AG20443 (cell line): ENCODE measurements around the gene SRGAP3.

Experiments used
- DNase-seq: peaks from one replicate; pipeline ENCODE4 v3.0.0; 2012; ENCODE audit warnings: low spot score, mixed read lengths

SRGAP3 gene

GRCh38 chr3:9047452-9048346 is 201.7 kb downstream of the SRGAP3 start:
- no peak for DNase-seq

DNA sequence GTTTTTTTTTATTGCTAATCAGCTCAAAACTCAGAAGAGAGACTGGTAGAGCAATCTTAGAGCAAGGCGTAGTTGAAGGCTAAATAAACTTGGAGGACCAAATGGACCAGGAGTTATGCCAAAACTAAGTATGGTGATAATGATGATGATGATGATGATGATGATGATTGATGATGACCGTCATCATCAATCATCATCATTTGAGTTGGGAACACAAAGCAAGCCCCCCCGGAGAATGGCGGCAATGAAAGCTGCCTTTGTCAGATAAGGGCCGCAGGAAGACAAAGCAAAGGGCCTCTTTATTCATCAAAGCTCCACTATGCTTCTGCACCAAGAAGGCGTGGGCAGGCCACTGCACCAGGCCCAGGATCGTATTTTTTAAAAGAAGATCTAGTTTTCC is 204.1 kb downstream of the SRGAP3 start:
- DNase-seq = no peak

DNA sequence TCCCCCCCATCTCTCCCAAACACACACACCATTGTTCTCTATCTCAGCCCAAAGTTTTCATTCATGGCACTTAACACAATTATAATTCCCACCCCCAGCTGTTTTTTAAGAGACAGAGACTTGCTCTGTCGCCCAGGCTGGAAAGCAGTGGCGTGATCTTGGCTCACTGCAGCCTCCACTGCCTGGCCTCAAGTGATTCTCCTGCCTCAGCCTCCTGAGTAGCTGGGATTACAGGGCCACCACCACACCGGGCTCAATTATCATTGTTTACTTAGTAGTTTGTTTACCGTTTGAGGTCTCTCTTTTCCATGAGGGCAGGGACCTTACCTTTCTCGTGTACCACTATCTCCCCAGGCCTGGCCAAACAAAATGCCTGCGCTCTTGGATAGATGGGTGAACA is 206.4 kb downstream of the SRGAP3 start:
- DNase-seq = no peak

DNA sequence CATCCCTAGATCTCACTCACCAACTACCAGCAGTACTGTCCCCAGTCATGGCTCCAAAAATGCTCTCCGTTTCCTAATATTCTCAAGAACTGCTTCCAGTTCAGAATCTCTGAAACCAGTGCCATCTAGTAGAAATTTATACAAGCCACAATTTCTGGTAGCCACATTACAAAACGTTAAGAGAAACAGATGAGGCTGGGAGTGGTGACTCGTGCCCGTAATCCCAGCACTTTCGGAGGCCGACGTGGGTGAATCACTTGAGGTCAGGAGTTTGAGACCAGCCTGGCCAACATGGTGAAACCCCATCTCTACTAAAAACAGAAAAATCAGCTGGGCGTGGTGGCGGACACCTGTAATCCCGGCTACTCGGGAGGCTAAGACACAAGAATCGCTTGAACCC is 207.8 kb downstream of the SRGAP3 start:
- DNase-seq = no peak

- DNase-seq = no peak
Observed at GRCh38 chr3:9040996-9041395, 208.4 kb downstream of the SRGAP3 start.

DNA sequence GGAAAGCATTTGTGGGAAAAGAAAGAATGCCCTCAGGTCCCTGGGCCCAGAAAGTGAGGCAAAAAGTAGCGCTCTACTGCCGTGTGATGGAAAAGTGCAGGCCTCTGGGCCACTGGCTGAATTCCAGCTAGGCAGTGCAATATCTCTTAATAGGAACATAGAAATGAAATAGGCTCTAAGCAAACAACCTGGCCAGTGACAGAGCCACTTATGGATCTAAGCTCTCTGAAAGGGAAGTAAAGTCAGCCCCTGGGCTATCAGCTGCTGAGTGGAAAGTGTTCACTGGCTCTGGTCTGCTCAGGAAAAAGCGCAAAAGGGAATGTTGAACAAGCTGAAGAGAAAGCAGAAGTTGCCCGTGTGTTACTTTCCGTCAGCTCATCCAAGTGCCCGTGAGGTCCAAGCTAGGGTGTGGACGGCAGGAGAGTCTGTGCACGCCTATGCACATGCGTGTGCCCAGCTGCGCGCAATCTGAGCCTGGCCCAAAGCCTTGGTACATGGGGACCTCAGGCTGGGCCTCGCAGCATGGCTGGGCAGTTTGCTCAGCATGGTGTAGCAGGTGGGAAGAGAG is 212.2 kb downstream of the SRGAP3 start:
- DNase-seq = peak; percentile 62

DNA sequence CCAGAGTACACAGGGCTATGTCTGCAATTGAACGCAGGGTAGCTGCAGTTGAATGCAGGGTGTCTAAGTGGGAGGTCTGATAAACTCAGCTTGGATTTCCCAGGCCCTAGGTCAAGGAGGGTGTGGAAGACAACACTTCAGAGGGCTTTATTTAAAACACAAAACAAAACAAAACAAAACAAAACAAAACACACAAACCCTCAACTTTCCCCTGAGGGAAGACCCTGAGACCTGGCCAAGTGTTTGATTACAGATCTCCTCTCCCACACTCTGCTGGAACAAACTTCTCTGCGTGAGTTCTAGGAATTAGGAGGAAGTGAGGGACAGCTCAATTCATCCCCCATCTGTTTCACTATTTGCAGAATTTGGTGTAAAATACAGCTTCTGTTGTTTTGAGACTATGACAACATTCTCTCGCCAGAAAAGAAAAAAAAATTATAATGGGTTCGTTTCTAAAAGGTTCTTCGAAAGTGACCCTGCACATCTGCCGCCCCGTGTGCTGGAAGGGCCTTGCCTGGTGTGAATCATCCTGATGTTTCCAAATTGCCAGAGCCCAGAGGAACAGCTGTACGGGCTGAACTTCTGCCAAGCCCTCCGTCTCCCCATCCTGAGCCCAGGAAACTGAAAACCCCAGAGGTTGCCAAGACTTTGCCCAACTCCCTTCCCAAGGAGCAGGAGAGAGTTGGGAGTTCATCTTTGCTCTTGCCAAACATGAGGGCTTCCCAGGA is 212.9 kb downstream of the SRGAP3 start:
- peak; percentile 82 for DNase-seq

DNA sequence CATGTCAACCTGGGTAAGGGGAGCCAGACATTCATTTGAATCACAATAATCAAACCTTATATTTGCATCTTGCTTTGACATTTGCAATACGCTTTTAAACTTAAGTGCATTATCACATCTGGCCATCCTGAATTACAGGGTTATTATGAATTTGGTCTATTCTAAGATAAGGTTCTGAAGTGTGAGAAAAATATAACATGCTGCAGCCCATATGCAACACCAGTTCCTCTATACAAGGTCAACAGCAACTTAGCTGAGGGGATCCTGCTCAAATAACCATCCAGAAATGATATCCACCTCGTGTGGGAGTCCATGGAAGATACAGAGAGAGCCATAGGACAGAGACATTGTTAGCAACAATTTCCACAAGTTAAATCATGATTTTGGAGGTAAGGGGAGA is 213.5 kb downstream of the SRGAP3 start:
- DNase-seq = no peak

DNA sequence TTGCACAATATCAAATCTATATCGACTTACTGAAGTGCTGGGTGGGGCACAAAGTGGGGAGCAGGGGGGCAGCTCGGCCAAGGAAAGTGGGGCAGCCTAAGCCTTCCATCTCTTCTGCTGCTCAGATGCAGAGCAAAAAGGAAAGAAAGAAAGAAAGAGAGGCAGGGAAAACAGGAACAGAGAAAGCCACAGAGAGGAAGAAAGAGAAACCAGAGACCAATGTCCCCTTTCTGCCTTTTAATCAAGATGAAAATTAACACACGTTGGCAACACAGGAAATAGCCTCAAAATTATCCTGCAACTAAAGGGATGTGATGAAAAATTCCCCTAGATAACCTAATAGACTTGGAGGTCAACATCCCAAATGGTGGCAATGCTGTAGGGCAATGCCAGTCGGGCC is 214.0 kb downstream of the SRGAP3 start:
- DNase-seq = no peak

DNA sequence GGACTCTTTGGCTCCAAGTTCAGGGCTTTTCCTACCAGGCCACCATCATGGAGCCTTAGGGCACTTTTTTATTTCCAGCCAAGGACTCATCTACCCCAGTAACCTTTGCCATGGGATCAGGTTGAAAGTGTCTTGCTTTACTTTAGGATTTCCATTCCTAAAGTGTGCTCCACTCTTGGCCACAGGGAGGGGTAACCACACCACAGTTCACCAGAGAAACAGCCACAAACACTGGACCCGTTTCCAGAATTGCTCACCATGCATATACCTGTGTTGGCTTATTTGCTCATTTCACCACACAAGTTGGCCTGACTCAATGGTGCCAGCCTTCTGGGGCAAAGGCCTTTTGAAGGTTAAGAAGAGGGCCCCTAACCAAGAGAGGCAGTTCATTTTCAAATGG is 215.6 kb downstream of the SRGAP3 start:
- no peak for DNase-seq

- DNase-seq = no peak
Observed at GRCh38 chr3:9032231-9032777, 217.1 kb downstream of the SRGAP3 start.

- DNase-seq = no peak
Observed at GRCh38 chr3:9030034-9030433, 219.4 kb downstream of the SRGAP3 start.

GRCh38 chr3:9028134-9028533 is 221.3 kb downstream of the SRGAP3 start:
- DNase-seq = peak; percentile 41

- no peak for DNase-seq
Observed at GRCh38 chr3:9026320-9027045, 223.0 kb downstream of the SRGAP3 start.

DNA sequence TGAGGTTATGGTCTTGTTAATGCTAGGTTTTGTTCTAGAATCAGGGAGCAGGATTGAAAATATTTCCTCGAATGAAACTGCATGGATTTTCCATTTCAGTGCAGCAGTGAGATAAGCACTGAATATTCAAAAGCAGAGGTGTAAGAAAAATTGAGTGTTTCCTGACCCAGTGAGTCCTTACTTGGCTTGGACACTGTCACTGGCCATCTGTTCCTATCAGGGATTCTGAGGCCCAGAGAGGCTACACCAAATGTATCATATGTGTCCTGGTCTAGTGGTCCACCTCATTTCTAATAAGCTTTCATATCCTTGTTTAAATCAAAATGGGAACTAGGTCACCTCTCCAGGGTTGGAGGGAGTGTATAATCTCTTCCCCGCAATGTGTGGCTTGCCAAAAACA is 225.1 kb downstream of the SRGAP3 start:
- DNase-seq = no peak

DNA sequence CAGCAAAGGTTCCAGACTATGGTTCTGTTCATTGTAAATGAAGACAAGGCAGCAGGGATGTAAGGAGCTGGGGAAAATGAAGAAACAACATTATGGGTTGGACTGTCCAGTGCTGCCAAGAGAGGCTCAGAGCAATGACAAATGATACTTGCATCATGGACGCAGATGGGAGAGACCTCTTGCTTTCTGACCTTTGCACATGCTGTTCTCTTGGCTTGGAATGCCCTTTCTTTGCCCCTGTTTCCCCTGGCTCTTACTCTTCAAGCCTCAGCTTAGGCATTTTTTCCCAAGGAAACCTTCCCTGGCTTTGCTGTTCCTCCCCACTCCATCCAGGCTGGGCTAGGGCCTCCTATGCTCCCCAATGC is 226.2 kb downstream of the SRGAP3 start:
- no peak for DNase-seq

DNA sequence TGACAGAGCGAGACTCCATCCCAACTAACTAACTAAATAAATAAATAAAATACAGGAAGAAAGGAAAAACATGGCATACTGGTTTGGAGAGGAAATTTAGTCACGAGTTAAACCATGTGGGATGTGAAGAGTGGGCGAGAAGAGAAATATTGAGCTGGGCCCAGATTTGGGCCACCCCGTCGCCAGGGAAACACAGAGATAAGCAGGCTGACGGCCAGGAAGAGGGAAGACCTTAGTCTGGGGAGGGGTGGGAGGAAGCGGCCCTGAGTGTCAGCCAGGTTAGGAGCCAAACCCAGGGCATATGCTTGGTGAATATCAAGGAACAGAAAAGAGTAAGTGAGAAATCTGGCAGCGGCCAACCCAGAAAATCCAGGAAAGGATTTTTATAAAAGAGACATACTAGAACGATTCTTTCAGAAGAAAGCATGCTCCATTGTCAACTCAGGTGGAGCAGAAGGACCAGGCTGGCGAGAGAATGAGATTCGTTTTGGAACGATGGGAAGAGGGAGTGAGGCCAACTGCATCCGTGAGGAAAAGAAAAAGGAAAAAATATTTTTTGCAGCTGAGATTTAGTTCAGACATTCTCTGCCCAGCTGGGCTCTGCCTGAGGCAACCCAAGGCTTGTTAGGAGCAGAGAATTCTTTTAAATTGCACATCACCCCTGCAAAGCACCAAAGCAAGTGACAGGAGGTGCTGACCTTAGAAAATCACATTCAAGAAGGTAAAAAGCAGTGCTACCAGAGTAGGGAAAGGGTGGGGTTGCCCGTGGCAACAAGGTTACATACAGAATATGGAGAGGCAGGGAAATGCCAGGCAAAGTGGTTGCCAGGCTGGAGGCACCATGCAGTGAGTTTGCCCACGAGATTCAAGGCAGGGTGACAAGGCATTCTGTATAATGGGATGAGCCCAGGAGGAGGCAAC is 226.9 kb downstream of the SRGAP3 start:
- no peak for DNase-seq

- no peak for DNase-seq
Observed at GRCh38 chr3:9021271-9022009, 228.0 kb downstream of the SRGAP3 start.

- peak; percentile 30 for DNase-seq
Observed at GRCh38 chr3:9020426-9020825, 229.0 kb downstream of the SRGAP3 start.

DNA sequence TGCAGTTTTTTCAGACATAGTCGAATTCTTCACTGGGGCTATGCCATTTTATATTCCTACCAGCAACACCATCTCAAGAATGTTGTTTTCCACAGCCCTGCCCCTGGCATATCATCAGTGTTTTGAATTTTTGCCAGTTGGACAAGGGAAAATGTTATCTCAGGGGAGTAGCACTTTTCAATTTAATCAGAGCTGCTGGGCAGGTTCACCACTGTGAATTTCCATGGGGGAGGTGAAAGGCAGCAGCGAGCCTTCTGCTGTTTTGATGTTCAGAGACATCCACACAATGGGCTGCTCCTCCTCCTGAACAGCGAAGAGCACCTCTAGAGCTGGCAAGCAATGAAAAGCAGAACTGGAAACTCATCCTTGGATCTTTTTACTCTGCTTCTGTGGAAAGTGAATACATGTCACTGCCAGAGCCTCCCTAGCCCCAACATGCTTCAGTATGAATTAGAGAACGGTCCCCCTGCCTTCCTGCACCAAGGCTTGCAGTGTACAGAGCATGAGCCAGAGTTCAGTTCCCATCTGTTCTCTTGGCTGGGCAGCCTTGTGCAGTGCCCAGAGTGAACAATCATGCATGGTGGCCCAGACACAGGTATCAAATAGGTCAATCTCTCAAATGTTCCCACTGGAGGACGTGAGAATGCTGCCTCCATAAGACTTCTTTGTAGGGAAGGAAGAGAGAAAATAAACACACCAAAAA is 230.0 kb downstream of the SRGAP3 start:
- no peak for DNase-seq
